Immature natural killer cell (primary cell): ENCODE data around the gene PXDC1. TPM values are rescaled to one million over a fixed set of nuclear protein-coding genes. Genes with fewer than 3 reads are reported as not detected.

Source experiments
- DNase-seq, 3 donors: peaks; one replicate each; pipeline ENCODE4 v3.0.0; 2022; ENCODE audit warnings: mixed read lengths in 1 of 3
- H3K27ac Mint-ChIP-seq, 6 donors: one replicate each; pipeline ENCODE4 v1.8.0; 2020; ENCODE audit warnings: mixed read lengths in 6 of 6, mild to moderate bottlenecking in 5 of 6, inconsistent platforms in 4 of 6, moderate library complexity in 3 of 6
- H3K27me3 Mint-ChIP-seq, 3 donors: one replicate each; pipeline ENCODE4 v1.8.0; 2020 to 2021; ENCODE audit warnings: low read depth in 3 of 3, mild to moderate bottlenecking in 3 of 3, mixed read lengths in 3 of 3, moderate library complexity in 3 of 3, inconsistent platforms in 1 of 3
- H3K36me3 Mint-ChIP-seq, 3 donors: one replicate each; pipeline ENCODE4 v1.8.0; 2020; ENCODE audit warnings: mixed read lengths in 3 of 3, inconsistent platforms in 2 of 3, mild to moderate bottlenecking in 2 of 3
- H3K4me1 Mint-ChIP-seq, 2 donors: one replicate each; pipeline ENCODE4 v1.8.0; 2020; ENCODE audit warnings: inconsistent platforms in 2 of 2, mild to moderate bottlenecking in 2 of 2, mixed read lengths in 2 of 2, moderate library complexity in 1 of 2
- H3K4me3 Mint-ChIP-seq, 5 donors: one replicate each; pipeline ENCODE4 v1.8.0; 2020; ENCODE audit warnings: mild to moderate bottlenecking in 5 of 5, mixed read lengths in 5 of 5, inconsistent platforms in 3 of 5, moderate library complexity in 3 of 5
- H3K9me3 Mint-ChIP-seq, 6 donors: one replicate each; pipeline ENCODE4 v1.8.0; 2020; ENCODE audit warnings: mild to moderate bottlenecking in 6 of 6, mixed read lengths in 6 of 6, inconsistent platforms in 4 of 6, moderate library complexity in 3 of 6
- polyA plus RNA-seq, 3 donors: library from polyadenylated mRNA; unstranded; fragments of 300-500 nt; fragmentation: Illumina TruSeq; gene quantifications; one replicate each; pipeline ENCODE4 v1.2.3, GENCODE V29; 2021

PXDC1 gene
- polyA plus RNA-seq, 3 donors from 2014 or later, result not detected

- Mint-ChIP-seq H3K9me3 (no peaks in the 10 kb centered on the region), H3K27ac (no peak overlapping the region), H3K36me3 (no peaks in the 10 kb centered on the region), H3K27me3 (peaks cover 0 to 2% (median 0%) of the 10 kb centered on the region in 3 donors), H3K4me1 (no peaks in the 10 kb centered on the region), H3K4me3 (no peak overlapping the region)
- no peak for DNase-seq
These were observed 37.7 kb upstream of the PXDC1 start for GRCh38 chr6:3789018-3789895.

GRCh38 chr6:3788408-3789017 lies 37.0 kb upstream of the PXDC1 start:
- Mint-ChIP-seq H3K9me3 (no peaks in the 10 kb centered on the region), H3K4me1 (no peaks in the 10 kb centered on the region), H3K4me3 (no peak overlapping the region), H3K36me3 (no peaks in the 10 kb centered on the region), H3K27me3 (peaks cover 0 to 4% (median 0%) of the 10 kb centered on the region in 3 donors), H3K27ac (no peak overlapping the region)
- DNase-seq, result no peak

- peaks cover 2 to 11% (median 2%) of the 10 kb centered on the region in 3 donors for H3K27me3 Mint-ChIP-seq
- H3K27ac Mint-ChIP-seq, result no peak overlapping the region
- no peak overlapping the region for H3K4me3 Mint-ChIP-seq
- no peaks in the 10 kb centered on the region for H3K9me3 Mint-ChIP-seq
- H3K36me3 Mint-ChIP-seq, result no peaks in the 10 kb centered on the region
- no peaks in the 10 kb centered on the region for H3K4me1 Mint-ChIP-seq
- no peak for DNase-seq
These were observed 34.6 kb upstream of the PXDC1 start for GRCh38 chr6:3786141-3786540.

GRCh38 chr6:3785745-3786098 lies 34.2 kb upstream of the PXDC1 start:
- H3K9me3 Mint-ChIP-seq, result no peaks in the 10 kb centered on the region
- H3K27me3 Mint-ChIP-seq, result peaks cover 2 to 11% (median 2%) of the 10 kb centered on the region in 3 donors
- H3K4me1 Mint-ChIP-seq, result no peaks in the 10 kb centered on the region
- H3K4me3 Mint-ChIP-seq, result no peak overlapping the region
- H3K36me3 Mint-ChIP-seq, result no peaks in the 10 kb centered on the region
- no peak overlapping the region for H3K27ac Mint-ChIP-seq
- no peak for DNase-seq

- Mint-ChIP-seq H3K4me1 (no peaks in the 10 kb centered on the region), H3K9me3 (no peaks in the 10 kb centered on the region), H3K36me3 (no peaks in the 10 kb centered on the region), H3K27ac (no peak overlapping the region), H3K27me3 (peaks cover 2 to 11% (median 2%) of the 10 kb centered on the region in 3 donors), H3K4me3 (no peak overlapping the region)
- no peak for DNase-seq
These were observed 33.6 kb upstream of the PXDC1 start for GRCh38 chr6:3784885-3785744.

GRCh38 chr6:3784423-3784822 lies 32.9 kb upstream of the PXDC1 start:
- Mint-ChIP-seq H3K27me3 (peaks cover 2 to 11% (median 2%) of the 10 kb centered on the region in 3 donors), H3K36me3 (no peaks in the 10 kb centered on the region), H3K27ac (no peak overlapping the region), H3K4me1 (no peaks in the 10 kb centered on the region), H3K9me3 (no peaks in the 10 kb centered on the region), H3K4me3 (no peak overlapping the region)
- DNase-seq, result no peak

GRCh38 chr6:3782876-3783832 lies 31.6 kb upstream of the PXDC1 start:
- Mint-ChIP-seq H3K4me3 (no peak overlapping the region), H3K4me1 (no peaks in the 10 kb centered on the region), H3K27me3 (peaks cover 2 to 9% (median 2%) of the 10 kb centered on the region in 3 donors), H3K9me3 (no peaks in the 10 kb centered on the region), H3K27ac (no peak overlapping the region), H3K36me3 (no peaks in the 10 kb centered on the region)
- DNase-seq, result no peak

- Mint-ChIP-seq H3K36me3 (no peaks in the 10 kb centered on the region), H3K4me3 (no peak overlapping the region), H3K27ac (no peak overlapping the region), H3K9me3 (no peaks in the 10 kb centered on the region), H3K4me1 (no peaks in the 10 kb centered on the region), H3K27me3 (peaks cover 2 to 9% (median 2%) of the 10 kb centered on the region in 3 donors)
- no peak for DNase-seq
These were observed 30.0 kb upstream of the PXDC1 start for GRCh38 chr6:3781504-3781903.

GRCh38 chr6:3779574-3779849 lies 28.0 kb upstream of the PXDC1 start:
- no peak for DNase-seq
- Mint-ChIP-seq H3K4me1 (no peaks in the 10 kb centered on the region), H3K4me3 (no peak overlapping the region), H3K9me3 (no peaks in the 10 kb centered on the region), H3K36me3 (no peaks in the 10 kb centered on the region), H3K27me3 (peaks cover 2 to 9% (median 2%) of the 10 kb centered on the region in 3 donors), H3K27ac (no peak overlapping the region)

- Mint-ChIP-seq H3K4me1 (no peaks in the 10 kb centered on the region), H3K27ac (no peak overlapping the region), H3K4me3 (no peak overlapping the region), H3K27me3 (peaks cover 2 to 9% (median 2%) of the 10 kb centered on the region in 3 donors), H3K36me3 (no peaks in the 10 kb centered on the region), H3K9me3 (no peaks in the 10 kb centered on the region)
- DNase-seq, result no peak
These were observed 27.4 kb upstream of the PXDC1 start for GRCh38 chr6:3778701-3779573.

- Mint-ChIP-seq H3K4me1 (no peaks in the 10 kb centered on the region), H3K27me3 (peaks cover 1 to 4% (median 2%) of the 10 kb centered on the region in 3 donors), H3K9me3 (no peaks in the 10 kb centered on the region), H3K36me3 (no peaks in the 10 kb centered on the region), H3K27ac (no peak overlapping the region), H3K4me3 (no peak overlapping the region)
- no peak for DNase-seq
These were observed 26.4 kb upstream of the PXDC1 start for GRCh38 chr6:3777730-3778461.

GRCh38 chr6:3776881-3777507 lies 25.5 kb upstream of the PXDC1 start:
- Mint-ChIP-seq H3K27ac (no peak overlapping the region), H3K36me3 (no peaks in the 10 kb centered on the region), H3K27me3 (peaks cover 0 to 4% (median 0%) of the 10 kb centered on the region in 3 donors), H3K4me1 (no peaks in the 10 kb centered on the region), H3K4me3 (no peak overlapping the region), H3K9me3 (no peaks in the 10 kb centered on the region)
- DNase-seq, result no peak
